ENCODE results near the gene COMMD1. TPM values are rescaled to one million over a fixed set of nuclear protein-coding genes. Genes with fewer than 3 reads are reported as not detected.

Gene COMMD1
- polyA plus RNA-seq, 1 donor from 2014 or later, result 69.1 TPM

Small RNAs within 50 kb of the gene (small RNA-seq; reads per million reads assigned to genes)
- gene RF00019, result 0 to 1.2 (median 0) reads per million in 3 experiments

Other genes starting within 250 kb of the COMMD1 start
- 12.0 and 17.5 TPM in 2 replicates for gene FAM161A, start 51.6 kb upstream of the COMMD1 start, polyA plus RNA-seq
- gene CCT4, start 17.0 kb upstream of the COMMD1 start, polyA plus RNA-seq, result 132 and 140 TPM in 2 replicates